Stimulated activated CD8-positive, alpha-beta memory T cell treated with anti-CD3 and anti-CD28 coated beads, Interleukin-12 subunit alpha, Interleukin-12 subunit beta, amount 100 ng/mL, for 4 hours (primary cell): ENCODE data around the gene BMP2.

Experiments
- DNase-seq: peaks from one replicate; pipeline ENCODE4 v3.0.0-alpha.2; 2020; ENCODE audit warnings: low read depth

Gene BMP2

GRCh38 chr20:6768228-6769140 lies 998 bp downstream of the BMP2 start:
- DNase-seq, result no peak

- DNase-seq, result no peak
These were observed 2.7 kb downstream of the BMP2 start for GRCh38 chr20:6769903-6770785.

DNA sequence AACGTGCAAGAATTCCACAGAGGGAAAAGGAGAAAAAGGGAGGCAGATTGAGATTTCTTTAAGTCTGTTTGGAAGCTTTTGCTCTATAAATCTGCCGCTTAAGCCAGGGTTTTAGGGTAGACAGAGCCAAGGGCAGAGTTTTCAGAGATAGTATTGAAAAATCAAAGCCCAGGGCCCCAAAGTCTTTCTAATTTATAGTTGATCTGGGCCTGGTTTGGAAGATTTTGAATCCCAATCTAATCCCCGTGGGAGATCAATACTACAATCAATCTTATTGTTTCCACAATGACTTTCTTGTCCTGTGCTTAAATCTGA lies 3.3 kb downstream of the BMP2 start:
- no peak for DNase-seq

DNA sequence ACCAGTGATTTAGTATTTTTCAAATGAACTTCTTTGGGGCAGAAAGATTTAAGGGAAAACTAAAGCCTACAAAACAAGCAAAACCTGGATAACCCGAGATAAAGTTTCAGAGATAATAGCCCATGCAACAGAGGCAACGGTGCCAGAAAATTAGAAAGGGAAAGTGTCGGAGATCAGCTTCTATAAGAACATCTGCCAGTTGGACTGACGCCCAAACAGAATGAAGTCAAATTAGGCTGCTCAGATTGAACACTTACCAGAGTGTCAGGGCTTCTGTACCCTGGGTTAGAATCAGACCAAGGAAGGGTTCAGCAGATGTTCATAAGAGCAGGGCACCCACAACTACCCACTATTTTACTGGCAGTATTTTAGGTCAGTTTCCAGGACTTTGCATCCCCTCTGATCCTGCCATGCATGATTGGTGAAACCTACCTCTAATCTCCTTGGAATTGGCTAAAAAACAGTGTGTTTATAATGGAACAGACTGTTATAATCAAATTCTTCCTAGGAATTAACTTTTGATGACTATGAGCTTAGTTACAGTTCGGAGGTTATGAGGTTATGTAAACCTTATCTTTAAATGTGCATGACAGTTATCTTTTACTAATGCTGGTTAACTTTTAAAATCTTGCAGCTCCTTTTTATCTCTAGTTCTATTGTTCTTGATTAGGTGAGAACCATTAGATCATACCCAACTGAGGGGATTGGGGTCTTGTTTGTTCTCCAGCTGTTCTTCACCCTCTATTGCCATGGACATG lies 13.1 kb downstream of the BMP2 start:
- DNase-seq, result no peak

- no peak for DNase-seq
These were observed 16.3 kb downstream of the BMP2 start for GRCh38 chr20:6783752-6784151.

- DNase-seq, result no peak
These were observed 16.7 kb downstream of the BMP2 start for GRCh38 chr20:6784210-6784631.

GRCh38 chr20:6784767-6785166 lies 17.3 kb downstream of the BMP2 start:
- DNase-seq, result no peak

GRCh38 chr20:6786548-6786947 lies 19.1 kb downstream of the BMP2 start:
- DNase-seq, result no peak

DNA sequence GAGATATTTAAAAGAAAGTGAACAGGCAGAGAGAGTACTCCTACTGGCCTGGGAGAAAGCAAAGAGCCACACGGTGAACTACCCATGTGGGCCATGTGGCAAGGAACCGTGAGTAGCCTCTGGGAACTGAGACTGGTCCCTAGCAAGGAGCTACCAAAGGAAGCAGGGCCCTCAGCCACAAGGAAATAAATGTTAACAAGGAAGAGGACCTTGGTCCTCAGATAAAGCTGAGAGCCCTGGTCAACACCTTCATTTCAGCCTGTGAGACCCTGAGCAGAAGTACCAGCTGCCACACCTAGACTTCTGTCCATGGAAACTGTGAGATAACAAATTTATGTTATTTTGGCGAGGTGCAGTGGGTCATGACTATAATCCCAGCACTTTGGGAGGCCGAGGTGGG lies 25.3 kb downstream of the BMP2 start:
- no peak for DNase-seq

- no peak for DNase-seq
These were observed 34.7 kb downstream of the BMP2 start for GRCh38 chr20:6802227-6802626.

- DNase-seq, result no peak
These were observed 38.8 kb downstream of the BMP2 start for GRCh38 chr20:6806275-6806674.

GRCh38 chr20:6811262-6812035 lies 44.0 kb downstream of the BMP2 start:
- DNase-seq, result no peak

- DNase-seq, result no peak
These were observed 45.0 kb downstream of the BMP2 start for GRCh38 chr20:6812530-6812929.

- DNase-seq, result no peak
These were observed 47.5 kb downstream of the BMP2 start for GRCh38 chr20:6814945-6815344.

DNA sequence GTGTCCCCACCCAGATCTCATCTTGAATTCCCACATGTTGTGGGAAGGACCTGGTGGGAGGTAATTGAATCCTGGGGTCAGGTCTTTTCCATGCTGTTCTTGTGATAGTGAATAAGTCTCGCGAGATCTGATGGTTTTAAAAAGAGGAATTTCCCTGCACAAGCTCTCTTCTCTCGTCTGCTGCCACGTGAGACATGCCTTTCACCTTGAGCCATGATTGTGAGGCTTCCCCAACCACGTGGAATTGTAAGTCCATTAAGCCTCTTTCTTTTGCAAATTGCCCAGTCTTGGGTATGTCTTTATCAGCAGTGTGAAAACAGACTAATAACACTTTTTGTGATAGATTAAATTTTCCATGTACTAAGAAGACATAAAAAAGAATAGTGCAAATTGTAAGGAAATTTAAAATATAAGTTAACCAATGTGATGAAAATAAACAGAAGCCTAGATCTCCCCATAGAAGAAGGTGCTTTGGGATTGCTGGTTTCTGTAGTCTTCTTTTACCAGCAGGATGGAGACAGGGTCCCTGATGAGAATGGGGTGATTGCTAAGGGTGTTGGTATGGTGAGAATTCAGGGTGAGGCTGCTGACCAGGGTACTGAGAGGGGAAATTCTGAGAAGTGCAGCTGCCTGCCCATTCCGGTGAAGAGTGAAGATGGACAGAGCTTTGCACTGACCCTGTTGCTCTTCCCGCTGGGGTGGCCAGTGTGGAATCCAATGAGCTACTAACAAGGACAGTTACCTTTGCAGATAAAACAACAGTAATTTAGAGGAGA lies 50.7 kb downstream of the BMP2 start:
- no peak for DNase-seq

DNA sequence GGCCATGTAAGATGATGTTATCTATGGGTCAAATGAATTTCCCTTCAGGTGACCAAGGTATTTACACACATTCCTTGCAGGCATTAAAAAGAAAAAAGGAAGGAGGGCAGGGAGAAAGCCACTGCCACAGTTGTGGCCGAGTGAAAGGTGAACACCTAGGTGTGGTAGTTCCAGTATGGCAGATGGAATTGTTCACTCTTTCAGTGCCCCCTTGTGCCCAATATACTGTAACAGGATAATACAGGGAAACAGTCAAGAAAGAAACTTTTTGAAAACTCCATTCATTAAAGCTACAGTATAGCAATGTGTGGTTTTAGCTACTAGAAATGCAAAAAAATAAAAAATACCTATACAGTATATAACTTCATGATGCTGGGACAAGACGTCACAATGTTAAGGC lies 52.1 kb downstream of the BMP2 start:
- no peak for DNase-seq

DNA sequence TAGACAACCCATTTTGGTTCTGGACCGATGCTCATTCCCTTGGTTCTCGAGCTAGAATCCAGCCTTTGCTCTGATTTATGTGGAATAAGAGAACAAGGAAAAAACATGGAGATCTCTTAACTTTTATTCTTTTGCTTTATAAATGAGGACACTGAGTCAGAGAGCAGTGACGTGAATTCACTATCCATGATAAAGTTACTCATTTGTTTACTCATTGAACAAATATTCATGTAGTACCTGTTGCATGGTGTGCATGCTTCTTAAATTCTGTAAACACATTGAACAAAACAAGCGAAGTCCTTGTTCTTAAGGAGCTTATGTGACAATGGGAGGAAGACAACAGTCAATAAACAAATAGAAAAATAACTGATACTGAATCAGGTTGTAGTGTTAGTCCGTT lies 56.9 kb downstream of the BMP2 start:
- DNase-seq, result no peak

- DNase-seq, result no peak
These were observed 60.0 kb downstream of the BMP2 start for GRCh38 chr20:6827472-6827871.

- no peak for DNase-seq
These were observed 61.4 kb downstream of the BMP2 start for GRCh38 chr20:6828794-6829423.

GRCh38 chr20:6829510-6830116 lies 62.1 kb downstream of the BMP2 start:
- no peak for DNase-seq
